Mesodermal cell (in vitro differentiated cells): Measurements from ENCODE around the gene SLC17A6. TPM values are rescaled to one million over a fixed set of nuclear protein-coding genes. Genes with fewer than 3 reads are reported as not detected.

Experiments
- H3K27ac ChIP-seq: 2 replicates; pipeline ENCODE4 v1.7.0; 2013; ENCODE audit warnings: mild to moderate bottlenecking, low read depth, low read length, moderate library complexity; ENCODE audit not compliant: severe bottlenecking
- H3K36me3 ChIP-seq: 2 replicates; pipeline ENCODE4 v1.7.1; 2013; ENCODE audit warnings: mild to moderate bottlenecking, low read length, moderate library complexity; ENCODE audit not compliant: control insufficient read depth, insufficient read depth
- H3K4me1 ChIP-seq: one replicate; pipeline ENCODE4 v1.7.1; 2013; ENCODE audit warnings: mild to moderate bottlenecking, low read length; ENCODE audit not compliant: insufficient read depth, control insufficient read depth, poor library complexity, severe bottlenecking
- H3K4me3 ChIP-seq: 2 replicates; pipeline ENCODE4 v1.7.0; 2013; ENCODE audit warnings: low read length, control low read depth, mild to moderate bottlenecking; ENCODE audit not compliant: insufficient read depth, poor library complexity, severe bottlenecking; ENCODE audit errors: extremely low read depth
- H3K9me3 ChIP-seq: 2 replicates; pipeline ENCODE4 v1.7.1; 2013; ENCODE audit warnings: mild to moderate bottlenecking, low read length, moderate library complexity; ENCODE audit not compliant: control insufficient read depth
- WGBS, 2 experiments: methylation state at CpG; one replicate each; pipeline ENCODE4 v1.1.5; 2013; ENCODE audit warnings: missing lambda C conversion rate in 2 of 2; ENCODE audit not compliant: insufficient coverage in 2 of 2; 5-methylcytosine and 5-hydroxymethylcytosine counted together
- polyA plus RNA-seq, 2 experiments: library from polyadenylated mRNA; stranded (reverse); fragments of 50-300 nt; gene quantifications; one replicate each; pipeline ENCODE4 v1.2.3, GENCODE V29; 2013

SLC17A6 gene
- polyA plus RNA-seq (2013, experiment 1 of 2) = 0.63 TPM
- polyA plus RNA-seq (2013, experiment 2 of 2) = 0.40 TPM

DNA sequence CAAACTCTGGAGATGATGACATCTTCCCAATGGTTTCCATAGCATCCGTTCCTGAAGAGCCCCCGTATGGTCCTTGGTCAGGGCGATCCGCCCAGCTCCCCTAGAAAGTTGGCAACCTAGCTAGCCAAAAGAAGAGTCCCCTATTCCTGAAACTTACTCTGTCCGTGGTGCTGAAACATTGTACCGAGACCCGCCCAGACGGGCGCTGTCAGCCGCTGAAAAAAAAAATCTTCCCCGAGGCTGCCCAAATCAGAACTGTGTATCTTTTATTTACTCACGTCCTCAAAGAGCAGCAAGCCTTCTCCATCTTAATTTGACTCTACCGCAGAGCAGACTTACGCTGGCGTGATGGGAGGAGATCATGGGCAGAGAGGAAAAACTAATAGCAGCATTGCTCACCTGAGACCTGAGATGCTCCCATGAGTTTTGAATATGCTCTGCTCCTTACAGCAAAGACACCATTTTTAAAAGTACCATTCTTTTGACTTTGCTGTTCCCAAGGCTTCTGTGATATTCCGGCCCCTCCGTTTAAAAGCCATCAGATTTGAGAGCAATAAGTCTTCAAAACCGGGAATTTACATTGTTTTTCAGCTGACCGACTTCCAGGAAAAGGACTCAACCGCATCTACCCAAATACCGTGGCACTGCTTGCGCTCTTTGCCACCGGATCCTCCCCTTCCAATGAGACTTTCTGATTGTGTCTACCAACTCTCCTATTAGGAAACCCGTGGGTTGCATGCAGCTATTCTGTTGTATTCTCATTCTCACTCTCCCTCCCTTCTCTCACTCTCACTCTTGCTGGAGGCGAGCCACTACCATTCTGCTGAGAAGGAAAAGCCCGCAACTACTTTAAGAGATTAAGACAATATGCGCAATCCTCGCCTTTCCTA lies at the start of gene SLC17A6:
Gene SLC17A6, plus strand, starts transcription at position 786 of the 890 bp plus-strand sequence. CDS start 153 bp downstream, outside the sequence.
- Histone ChIP-seq H3K4me3 (no peak within 1 kb of the TSS), H3K27ac (no peak within 1 kb of the TSS), H3K9me3 (no peaks in the 10 kb centered on the region), H3K4me1 (no peaks in the 10 kb centered on the region), H3K36me3 (no peaks in the 10 kb centered on the region)
- WGBS, 2 experiments = 2 to 4% methylated on average over 9 to 23 of the region's 28 CpGs

- Histone ChIP-seq H3K4me3 (no peak overlapping the region), H3K27ac (no peak overlapping the region), H3K36me3 (no peaks in the 10 kb centered on the region), H3K4me1 (no peaks in the 10 kb centered on the region), H3K9me3 (no peaks in the 10 kb centered on the region)
Observed at GRCh38 chr11:22302368-22302767, 35.8 kb upstream of the SLC17A6 start.

DNA sequence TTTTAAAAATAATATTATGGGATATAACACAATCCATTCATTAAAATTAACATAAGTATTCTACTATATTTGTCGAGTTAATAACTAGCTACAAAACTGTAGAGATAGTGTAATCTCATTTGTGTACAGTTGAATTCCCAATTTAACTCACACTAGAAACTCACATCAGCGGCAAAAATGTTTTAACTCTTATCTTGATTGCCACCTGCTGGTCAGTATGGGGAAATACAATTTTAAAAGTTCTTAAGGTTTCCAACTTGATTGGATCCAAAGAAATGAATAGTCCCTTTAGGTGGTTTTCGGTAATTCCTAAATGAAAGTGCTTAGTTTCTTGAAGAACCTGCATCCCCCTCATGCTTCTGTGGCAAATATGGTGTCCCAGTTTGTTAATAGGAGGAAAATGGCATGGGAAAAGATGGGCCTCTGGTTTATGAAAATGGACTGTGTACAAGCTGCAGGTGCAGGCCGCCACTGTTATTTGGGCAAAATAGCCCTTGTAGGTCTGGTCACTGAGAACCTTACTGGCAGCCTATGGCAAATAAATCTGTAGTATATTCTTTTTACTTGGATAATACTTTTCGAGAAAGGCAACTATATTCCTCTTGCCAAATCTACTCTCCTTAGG lies 33.7 kb upstream of the SLC17A6 start:
- H3K4me1 ChIP-seq = no peaks in the 10 kb centered on the region
- H3K9me3 ChIP-seq = no peaks in the 10 kb centered on the region
- no peaks in the 10 kb centered on the region for H3K36me3 ChIP-seq
- WGBS, 2 experiments = 67 to 69% methylated on average over 1 to 2 of the region's 5 CpGs
- no peak overlapping the region for H3K4me3 ChIP-seq
- no peak overlapping the region for H3K27ac ChIP-seq

DNA sequence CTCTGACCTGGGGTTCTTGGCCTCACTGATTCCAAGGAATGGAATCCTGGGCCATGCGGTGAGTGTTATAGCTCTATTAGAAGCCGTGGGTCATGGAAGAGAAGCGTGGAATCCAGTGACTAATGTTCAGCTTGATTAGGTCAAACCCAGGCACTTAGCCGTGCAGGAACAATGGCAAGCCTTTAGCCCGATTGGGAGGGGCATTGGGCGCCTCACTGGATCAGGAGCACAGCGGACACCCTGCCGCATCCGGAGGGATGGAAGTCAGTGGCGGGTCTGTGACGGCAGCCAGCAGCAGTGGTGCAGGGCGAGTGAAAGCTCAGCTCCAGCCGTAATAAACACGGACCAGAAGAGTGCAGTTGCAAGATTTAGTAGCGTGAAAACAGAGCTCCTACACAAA lies 20.5 kb upstream of the SLC17A6 start:
- Histone ChIP-seq H3K4me3 (no peak overlapping the region), H3K27ac (no peak overlapping the region), H3K4me1 (no peaks in the 10 kb centered on the region), H3K36me3 (no peaks in the 10 kb centered on the region), H3K9me3 (no peaks in the 10 kb centered on the region)
- WGBS, 2 experiments = 90 to 94% methylated on average over 14 to 15 of the region's 15 CpGs

DNA sequence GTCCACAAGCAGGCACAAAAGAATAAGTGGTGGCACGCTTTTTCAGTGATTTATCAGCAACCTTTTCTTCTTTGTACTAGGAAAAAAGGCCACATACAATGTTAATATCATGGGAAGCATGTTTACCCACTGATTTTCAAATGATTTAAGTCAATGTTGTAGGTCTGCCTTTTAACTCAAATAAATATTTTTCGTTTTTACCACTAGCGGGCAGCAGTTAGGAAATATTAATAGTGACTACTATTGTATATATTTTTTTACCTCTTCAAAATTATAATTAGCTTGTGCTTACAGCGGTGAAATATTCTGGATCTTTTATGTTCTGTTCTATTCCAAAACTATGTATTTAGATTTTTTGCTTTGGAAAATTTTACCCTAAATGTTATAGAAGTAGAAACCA lies 6.4 kb upstream of the SLC17A6 start:
- no peak overlapping the region for H3K4me3 ChIP-seq
- H3K9me3 ChIP-seq = no peaks in the 10 kb centered on the region
- WGBS, 2 experiments = no CpG with 5 or more reads among the region's 4 CpGs
- H3K27ac ChIP-seq = no peak overlapping the region
- H3K4me1 ChIP-seq = no peaks in the 10 kb centered on the region
- H3K36me3 ChIP-seq = no peaks in the 10 kb centered on the region

DNA sequence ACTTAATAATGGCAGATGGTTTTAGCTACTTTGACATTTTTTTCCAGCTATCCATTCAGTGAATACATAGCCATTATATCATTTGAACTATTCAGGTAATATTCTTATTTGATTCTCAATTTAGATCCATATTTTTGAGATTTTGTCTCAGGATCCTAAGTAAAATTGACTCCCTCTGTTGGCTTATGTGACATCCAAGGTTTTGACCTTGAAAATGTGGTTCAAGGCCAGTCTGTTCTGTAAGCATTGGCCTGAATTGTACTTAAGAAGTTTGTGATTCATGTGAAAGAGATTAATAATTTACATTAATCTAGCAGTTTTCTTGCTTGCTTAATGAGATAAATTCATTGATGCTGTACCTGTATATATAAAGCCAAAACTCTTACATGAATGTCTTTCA lies 1.6 kb upstream of the SLC17A6 start:
- Histone ChIP-seq H3K4me1 (no peaks in the 10 kb centered on the region), H3K36me3 (no peaks in the 10 kb centered on the region), H3K9me3 (no peaks in the 10 kb centered on the region), H3K27ac (no peak overlapping the region), H3K4me3 (no peak overlapping the region)

DNA sequence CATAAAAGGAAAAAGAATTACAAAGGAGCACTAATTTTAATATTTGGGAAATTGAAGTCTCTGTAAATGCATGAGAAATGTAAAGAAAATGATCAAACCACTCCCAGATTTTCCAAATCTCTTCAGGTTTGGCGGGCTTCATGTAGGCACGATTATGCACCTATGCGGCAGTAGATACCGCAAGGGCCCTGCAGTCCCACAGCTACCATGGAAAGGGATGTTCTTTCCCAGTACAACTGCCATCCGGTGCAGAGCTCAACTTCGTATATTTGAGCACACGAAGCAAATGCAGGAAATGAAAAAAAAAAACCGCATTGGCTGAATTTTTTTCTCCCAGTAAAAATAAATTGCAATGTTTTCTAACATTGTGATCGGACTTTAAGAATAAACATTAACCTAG lies 1.4 kb downstream of the SLC17A6 start:
- no peak overlapping the region for H3K4me3 ChIP-seq
- H3K4me1 ChIP-seq = no peaks in the 10 kb centered on the region
- H3K27ac ChIP-seq = no peak overlapping the region
- H3K9me3 ChIP-seq = no peaks in the 10 kb centered on the region
- 28 to 32% methylated on average over 5 to 9 of the region's 9 CpGs for WGBS, 2 experiments
- no peaks in the 10 kb centered on the region for H3K36me3 ChIP-seq

DNA sequence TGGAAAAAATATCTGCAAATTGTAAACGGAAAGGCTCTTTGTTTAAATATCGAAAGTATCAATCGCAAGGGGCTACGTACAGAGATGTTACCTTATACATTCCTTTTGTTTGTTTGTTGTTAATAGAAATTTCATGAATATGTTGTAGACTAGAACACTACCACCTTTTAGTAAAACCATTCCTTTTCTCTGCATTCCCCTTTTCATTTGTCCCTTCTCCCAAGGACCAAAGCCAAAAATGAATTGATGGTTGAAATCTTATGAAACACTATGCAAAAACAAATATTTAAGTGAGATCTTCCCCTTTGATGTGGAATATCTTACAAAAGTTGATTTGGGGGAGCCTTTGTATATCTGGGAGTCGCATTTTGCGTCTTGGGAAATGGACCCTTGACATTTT lies 2.1 kb downstream of the SLC17A6 start:
- Histone ChIP-seq H3K36me3 (no peaks in the 10 kb centered on the region), H3K4me1 (no peaks in the 10 kb centered on the region), H3K9me3 (no peaks in the 10 kb centered on the region), H3K4me3 (no peak overlapping the region), H3K27ac (no peak overlapping the region)
- WGBS, 2 experiments = 9 to 20% methylated on average over 3 to 4 of the region's 6 CpGs

- 7 to 17% methylated on average over 27 to 29 of the region's 40 CpGs for WGBS, 2 experiments
- no peak overlapping the region for H3K4me3 ChIP-seq
- no peaks in the 10 kb centered on the region for H3K36me3 ChIP-seq
- no peaks in the 10 kb centered on the region for H3K4me1 ChIP-seq
- peak overlapping the region; percentile 23 for H3K27ac ChIP-seq
- H3K9me3 ChIP-seq = no peaks in the 10 kb centered on the region
Observed at GRCh38 chr11:22340701-22341587, 2.8 kb downstream of the SLC17A6 start.

GRCh38 chr11:22341588-22341931 lies 3.4 kb downstream of the SLC17A6 start:
- H3K36me3 ChIP-seq = no peaks in the 10 kb centered on the region
- 23 to 30% methylated on average over 22 to 23 of the region's 23 CpGs for WGBS, 2 experiments
- H3K9me3 ChIP-seq = no peaks in the 10 kb centered on the region
- no peaks in the 10 kb centered on the region for H3K4me1 ChIP-seq
- no peak overlapping the region for H3K27ac ChIP-seq
- no peak overlapping the region for H3K4me3 ChIP-seq
